KBM-7 (cell line): Measurements from ENCODE around the gene KLF14.
A peak's percentile ranks its signal among the peaks of the same experiment; 100 is the strongest.
"Not testable (repeated sequence)": the region's sequence is repeated elsewhere in the genome, so short reads cannot be mapped to it uniquely, and the experiment has no call there.

Experiments used
- DNase-seq: peaks from one replicate; pipeline ENCODE4 v3.0.0-alpha.2; 2015
- in situ Hi-C: fragments of 300-500 bp; cut with MboI; formaldehyde crosslinking; loops from 2 replicates; pipeline ENCODE4 v1.14.3; 2020; ENCODE audit warnings: low sequenced_read_pairs, low pct_unique_long_range_greater_than_20kb, mixed read lengths

The KLF14 gene

DNA sequence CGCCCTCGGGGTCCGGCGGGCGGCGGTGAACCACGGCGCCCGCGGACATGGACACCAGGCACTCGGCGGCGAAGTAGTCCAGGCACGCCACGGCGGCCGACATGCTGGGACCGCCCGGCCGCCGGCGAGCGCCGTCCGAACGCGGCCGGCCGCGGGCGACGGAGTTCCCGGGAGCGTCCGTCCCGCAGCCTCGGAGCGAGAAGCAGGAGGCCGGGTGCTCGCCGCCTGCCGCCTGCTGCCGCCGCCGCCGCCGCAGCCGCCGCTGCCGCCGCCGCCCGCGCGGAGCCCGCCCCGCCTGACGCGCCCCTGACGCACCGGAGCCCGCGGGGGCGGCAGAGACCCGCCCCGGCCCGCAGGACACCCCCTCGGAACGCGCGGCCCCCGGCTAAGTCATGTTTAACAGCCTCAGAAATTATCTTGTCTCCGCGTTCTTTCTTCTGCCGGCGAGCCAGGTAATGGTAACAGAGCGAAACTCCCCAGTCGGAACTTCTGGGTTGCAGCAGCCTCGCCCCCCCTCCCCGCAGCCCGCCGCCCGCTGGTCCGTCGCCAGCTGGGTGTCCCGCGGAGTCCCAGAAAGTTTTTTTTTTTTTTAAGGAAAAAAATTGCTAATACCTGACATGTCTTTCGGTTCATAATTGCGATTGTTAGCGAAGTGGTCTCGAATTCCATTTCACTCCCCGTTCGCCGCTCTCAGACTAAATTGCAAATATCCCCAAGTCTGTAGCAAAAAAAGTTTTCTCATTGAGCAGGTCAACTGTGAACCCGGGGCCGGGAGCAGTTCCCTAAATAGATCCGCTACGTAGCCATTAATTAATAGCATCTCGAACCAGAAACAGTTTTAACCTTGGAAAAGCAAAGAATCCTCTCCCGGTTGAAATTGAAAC, at the start of gene KLF14:
KLF14 (minus strand) TSS at position 277 of the 884 bp plus-strand sequence; CDS start at position 103, 174 bp downstream.
- peak; percentile 49 for DNase-seq
- in situ Hi-C loops = loop anchor here (25.0 kb wide), 1 partner anchor 672 kb away; the partner anchor contains the start of genes KLHDC10 and ZC3HC1

DNA sequence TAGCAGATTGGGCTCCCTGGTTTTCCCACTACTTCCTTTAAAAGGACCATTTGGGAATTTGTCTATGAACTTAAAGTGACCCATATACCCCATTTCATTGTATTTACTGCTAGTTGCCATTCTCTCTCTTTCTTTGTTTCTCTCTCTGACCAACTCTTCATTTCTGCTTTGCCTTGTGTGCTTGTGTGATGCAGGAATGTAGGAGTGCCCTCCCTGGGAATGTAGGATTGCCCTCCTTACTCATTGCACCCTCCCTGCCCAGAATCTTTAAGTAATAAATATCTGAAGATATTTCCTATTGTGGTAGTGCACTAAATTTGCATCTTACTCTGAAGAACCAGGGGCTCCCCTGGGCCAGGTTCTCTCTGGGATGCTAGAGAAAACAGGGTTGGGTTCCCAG, 47.3 kb upstream of the KLF14 start:
- in situ Hi-C loops = no loop called here
- no peak for DNase-seq

GRCh38 chr7:130777426-130777825, 43.4 kb upstream of the KLF14 start:
- no peak for DNase-seq
- in situ Hi-C loops = no loop called here

DNA sequence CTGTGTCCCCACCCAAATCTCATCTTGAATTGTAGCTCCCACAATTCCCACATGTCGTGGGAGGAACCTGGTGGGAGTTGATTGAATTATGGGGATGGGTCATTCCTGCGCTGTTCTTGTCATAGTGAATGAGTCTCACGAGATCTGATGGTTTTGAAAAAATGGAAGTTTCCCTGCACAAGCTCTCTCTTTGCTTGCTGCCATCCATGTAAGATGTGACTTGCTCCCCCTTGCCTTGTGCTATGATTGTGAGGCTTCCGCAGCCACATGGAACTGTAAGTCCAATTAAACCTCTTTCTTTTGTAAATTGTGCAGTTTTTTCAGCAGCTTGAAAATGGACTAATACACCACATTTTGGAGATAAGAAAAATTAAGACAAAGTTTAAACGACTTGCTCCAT, 38.4 kb upstream of the KLF14 start:
- in situ Hi-C loops, DNase-seq: not testable (repeated sequence)

DNA sequence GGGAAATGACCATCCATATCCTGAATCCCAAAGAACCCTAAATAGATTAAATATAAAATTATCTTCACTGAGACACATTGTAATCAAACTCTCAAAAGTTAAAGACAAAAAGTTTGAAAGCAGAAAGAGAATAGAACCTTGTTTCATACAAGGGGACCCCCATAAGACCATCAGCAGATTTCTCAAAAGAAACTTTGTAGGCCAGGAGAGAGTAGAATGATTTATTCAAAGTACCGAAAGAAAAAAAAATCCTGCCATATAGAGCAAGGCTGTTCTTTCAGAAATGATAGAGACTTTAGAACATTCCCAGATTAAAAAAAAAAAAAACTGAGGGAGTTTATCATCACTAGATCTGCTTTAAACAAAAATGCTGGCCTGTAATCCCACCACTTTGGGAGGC, 34.8 kb upstream of the KLF14 start:
- no peak for DNase-seq
- in situ Hi-C loops = no loop called here

DNA sequence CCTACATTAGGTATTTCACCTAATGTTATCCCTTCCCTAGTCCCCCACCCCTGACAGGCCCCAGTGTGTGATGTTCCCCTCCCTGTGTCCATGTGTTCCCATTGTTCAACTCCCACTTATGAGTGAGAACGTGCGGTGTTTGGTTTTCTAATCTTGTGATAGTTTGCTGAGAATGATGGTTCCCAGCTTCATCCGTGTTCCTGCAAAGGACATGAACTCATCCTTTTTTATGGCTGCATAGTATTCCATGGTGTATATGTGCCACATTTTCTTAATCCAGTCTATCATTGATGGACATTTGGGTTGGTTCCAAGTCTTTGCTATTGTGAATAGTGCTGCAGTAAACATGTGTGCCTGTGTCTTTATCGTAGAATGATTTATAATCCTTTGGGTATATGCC, 30.6 kb upstream of the KLF14 start:
- in situ Hi-C loops, DNase-seq: not testable (repeated sequence)

GRCh38 chr7:130758429-130759056, 24.5 kb upstream of the KLF14 start:
- peak; percentile 65 for DNase-seq
- in situ Hi-C loops = no loop called here

- in situ Hi-C loops = no loop called here
- no peak for DNase-seq
Observed at GRCh38 chr7:130756316-130756715, 22.3 kb upstream of the KLF14 start.

DNA sequence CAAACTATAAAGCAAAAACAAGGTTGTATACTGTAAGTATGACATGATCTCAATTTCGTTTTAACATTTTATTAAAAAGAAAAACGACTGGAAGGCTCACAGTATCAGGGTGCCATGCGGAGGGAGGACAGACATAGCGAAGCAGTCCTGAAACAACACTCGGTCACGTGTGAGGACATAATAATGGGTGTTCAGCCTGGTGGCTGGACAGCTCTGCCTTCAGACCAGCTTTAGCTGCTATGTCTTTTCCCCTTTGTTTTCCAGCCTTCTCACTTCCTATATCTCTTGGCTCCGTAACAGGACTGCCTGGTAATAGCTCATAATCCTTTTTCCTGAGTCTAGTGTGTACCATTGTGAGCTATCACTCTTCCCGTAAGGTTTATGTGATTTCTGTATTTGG, 18.4 kb upstream of the KLF14 start:
- DNase-seq = no peak
- in situ Hi-C loops = no loop called here

GRCh38 chr7:130750755-130751154, 16.7 kb upstream of the KLF14 start:
- in situ Hi-C loops = no loop called here
- DNase-seq = no peak

DNA sequence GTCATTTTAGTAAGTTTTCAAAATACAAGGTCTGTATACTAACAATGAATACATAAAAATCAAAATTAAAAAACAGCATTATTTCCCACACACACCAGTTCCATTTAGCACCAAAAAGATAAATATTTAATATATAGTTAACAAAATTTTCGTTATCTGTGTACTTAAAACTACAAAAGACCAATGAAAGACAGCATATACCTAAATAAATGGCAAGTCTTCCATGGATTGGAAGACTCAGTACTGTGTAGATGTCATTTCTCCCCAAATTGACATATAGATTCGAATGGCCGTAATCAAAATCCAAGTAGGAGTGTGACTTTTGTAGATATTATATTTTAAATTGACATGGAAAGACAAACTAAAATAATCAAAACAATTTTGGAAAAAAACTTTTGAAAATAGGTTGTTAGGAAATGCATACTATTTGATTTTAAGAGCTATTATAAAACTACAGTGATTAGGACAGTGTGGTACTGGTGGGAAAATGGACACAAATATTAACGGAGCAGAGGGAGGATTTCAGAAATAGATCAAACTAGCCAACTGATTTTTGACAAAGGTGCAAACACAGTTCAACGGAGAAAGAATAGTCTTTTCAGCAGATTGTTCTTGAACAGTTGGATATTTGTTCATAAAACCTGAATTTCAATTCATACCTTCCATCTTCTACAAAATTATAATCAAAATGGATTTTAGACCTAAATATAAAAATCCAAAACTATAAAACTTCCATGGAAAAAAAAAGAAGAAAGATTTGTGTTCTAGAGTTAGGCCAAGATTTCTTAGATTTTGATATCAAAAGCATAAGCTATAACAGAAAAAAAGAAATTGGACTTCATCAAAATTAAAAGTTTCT, 14.8 kb upstream of the KLF14 start:
- DNase-seq = no peak
- in situ Hi-C loops = loop anchor here (25.0 kb wide), 1 partner anchor 686 kb away; the partner anchor contains the start of genes KLHDC10 and ZC3HC1

- in situ Hi-C loops = loop anchor here (25.0 kb wide), 1 partner anchor 679 kb away; the partner anchor contains the start of genes KLHDC10 and ZC3HC1
- DNase-seq = peak; percentile 37
Observed at GRCh38 chr7:130741331-130741995, 7.5 kb upstream of the KLF14 start.

DNA sequence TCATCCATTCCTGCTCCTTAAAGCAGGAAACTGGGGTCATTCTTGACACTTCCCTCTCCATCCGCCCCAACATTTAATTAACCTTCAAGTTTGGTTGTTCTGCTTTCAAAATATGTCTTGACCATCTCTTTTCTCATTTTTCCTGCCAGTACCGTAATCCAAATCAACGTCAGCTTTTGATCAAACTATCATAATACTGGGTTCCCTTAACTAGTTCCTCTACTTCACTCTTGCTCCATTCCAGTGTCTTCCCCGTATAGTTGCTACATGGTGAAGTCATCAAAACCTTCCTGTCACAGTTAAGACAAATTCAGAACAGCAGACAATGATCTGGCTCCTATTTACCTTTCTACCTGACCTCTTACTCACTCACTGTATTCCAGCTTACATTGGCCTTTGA, 6.6 kb upstream of the KLF14 start:
- in situ Hi-C loops = loop anchor here (25.0 kb wide), 1 partner anchor 678 kb away; the partner anchor contains the start of genes KLHDC10 and ZC3HC1
- DNase-seq = no peak

- no peak for DNase-seq
- in situ Hi-C loops = loop anchor here (25.0 kb wide), 1 partner anchor 674 kb away; the partner anchor contains the start of genes KLHDC10 and ZC3HC1
Observed at GRCh38 chr7:130736298-130736900, 2.4 kb upstream of the KLF14 start.

DNA sequence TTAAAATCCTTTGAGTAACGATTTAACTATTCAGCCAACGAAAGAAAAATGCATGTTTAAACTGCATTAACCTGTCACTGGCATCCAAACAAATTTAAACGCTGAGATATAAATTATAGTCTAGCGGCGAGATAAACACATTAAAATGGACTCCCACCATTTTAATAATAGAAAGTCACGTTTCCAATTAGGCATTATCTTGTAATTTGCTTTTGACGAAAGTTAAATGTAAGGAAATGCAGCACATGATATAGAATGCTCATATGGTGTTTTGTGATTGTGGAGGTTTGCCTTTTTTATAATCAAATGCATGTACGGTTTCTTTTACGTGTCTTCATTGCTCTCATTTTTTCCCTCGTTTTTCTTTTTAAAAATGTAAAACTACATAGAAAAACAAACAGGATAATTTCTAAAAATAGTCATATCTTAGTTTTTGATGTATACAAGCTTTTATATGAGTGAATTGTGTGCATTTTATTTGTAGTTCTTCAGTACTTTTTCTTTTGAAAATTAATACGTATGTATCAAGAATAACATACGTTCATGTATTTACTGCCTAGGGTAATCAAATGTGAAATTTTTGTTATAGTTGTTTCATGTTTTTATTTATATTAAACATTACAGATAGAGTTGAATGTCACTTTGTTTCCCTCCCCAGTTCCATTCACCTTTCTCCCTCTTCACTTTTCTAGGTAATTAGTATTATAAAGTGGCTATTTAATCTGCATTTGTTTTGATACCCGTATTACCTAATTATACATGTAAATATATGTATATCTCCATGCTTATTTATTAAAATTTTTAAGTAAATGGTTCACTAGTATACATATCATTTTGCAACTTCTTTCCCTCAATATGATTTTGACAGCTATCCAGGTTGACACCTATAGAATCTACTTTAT, 1.1 kb upstream of the KLF14 start:
- peak; percentile 49 for DNase-seq
- in situ Hi-C loops = loop anchor here (25.0 kb wide), 1 partner anchor 673 kb away; the partner anchor contains the start of genes KLHDC10 and ZC3HC1

GRCh38 chr7:130732980-130733930, 752 bp downstream of the KLF14 start:
- in situ Hi-C loops = loop anchor here (25.0 kb wide), 1 partner anchor 671 kb away; the partner anchor contains the start of genes KLHDC10 and ZC3HC1
- peak; percentile 35 for DNase-seq
